VCaP (cell line): Measurements from ENCODE around the gene ROR2.

Source experiments
- H3K27ac ChIP-seq: fragments of 450-650 bp; 2 replicates; pipeline ENCODE4 v1.5.1; 2017
- TF ChIP-seq, protein P1 (sequence below): fragments of 450-650 bp; conservative IDR thresholded peaks from 2 replicates; pipeline ENCODE4 v1.5.1; 2017; ENCODE audit warnings: mild to moderate bottlenecking, moderate library complexity

Gene ROR2

DNA sequence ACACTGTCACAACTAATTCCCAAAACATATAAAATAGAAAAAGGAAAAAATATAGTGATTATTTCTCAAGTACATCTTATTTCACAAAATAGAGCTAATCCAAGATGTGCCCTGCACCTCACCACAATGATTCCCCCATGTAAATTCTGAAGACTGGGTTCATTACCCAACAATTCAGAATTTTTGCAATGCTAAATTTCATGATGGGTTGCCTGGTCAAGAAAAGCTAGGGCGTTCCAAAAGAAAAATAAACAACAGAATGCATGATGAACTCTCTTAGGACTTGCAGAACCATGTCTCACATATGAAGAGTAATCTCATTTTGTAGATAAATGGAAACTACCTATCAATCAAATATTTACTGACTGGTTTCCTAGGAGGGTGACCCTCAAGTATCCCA, 266.8 kb downstream of the ROR2 start:
- no peak overlapping the region for H3K27ac ChIP-seq
- TF ChIP-seq, protein P1, sequence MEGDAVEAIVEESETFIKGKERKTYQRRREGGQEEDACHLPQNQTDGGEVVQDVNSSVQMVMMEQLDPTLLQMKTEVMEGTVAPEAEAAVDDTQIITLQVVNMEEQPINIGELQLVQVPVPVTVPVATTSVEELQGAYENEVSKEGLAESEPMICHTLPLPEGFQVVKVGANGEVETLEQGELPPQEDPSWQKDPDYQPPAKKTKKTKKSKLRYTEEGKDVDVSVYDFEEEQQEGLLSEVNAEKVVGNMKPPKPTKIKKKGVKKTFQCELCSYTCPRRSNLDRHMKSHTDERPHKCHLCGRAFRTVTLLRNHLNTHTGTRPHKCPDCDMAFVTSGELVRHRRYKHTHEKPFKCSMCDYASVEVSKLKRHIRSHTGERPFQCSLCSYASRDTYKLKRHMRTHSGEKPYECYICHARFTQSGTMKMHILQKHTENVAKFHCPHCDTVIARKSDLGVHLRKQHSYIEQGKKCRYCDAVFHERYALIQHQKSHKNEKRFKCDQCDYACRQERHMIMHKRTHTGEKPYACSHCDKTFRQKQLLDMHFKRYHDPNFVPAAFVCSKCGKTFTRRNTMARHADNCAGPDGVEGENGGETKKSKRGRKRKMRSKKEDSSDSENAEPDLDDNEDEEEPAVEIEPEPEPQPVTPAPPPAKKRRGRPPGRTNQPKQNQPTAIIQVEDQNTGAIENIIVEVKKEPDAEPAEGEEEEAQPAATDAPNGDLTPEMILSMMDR: no peak

GRCh38 chr9:91682806-91683205, 267.2 kb downstream of the ROR2 start:
- no peak overlapping the region for H3K27ac ChIP-seq
- TF ChIP-seq, protein P1: no peak

- no peak overlapping the region for H3K27ac ChIP-seq
- TF ChIP-seq, protein P1: peak; percentile 94
Measured at GRCh38 chr9:91681461-91682305, 268.3 kb downstream of the ROR2 start.

- TF ChIP-seq, protein P1: no peak
- no peak overlapping the region for H3K27ac ChIP-seq
Measured at GRCh38 chr9:91680998-91681397, 269.0 kb downstream of the ROR2 start.

DNA sequence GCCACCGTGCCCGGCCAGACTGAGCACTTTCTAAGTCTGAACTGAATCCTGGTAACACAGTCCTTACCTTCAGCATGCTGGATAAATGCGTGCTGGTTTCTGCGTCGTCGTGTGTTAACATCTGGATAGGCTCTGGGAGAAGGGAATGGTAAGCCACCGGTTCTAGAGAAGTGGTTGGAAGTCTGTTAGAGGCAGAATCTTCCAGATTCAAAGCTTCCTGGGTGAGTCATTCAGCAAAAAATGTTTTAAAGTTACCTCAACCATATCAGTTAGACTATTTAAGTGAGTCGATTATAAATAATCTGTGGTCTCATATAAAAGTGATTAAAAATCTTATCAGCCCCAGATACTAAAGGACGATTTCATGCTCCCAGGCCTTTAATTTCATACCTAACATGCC, 269.9 kb downstream of the ROR2 start:
- no peak overlapping the region for H3K27ac ChIP-seq
- TF ChIP-seq, protein P1: no peak

- H3K27ac ChIP-seq: peak overlapping the region; percentile 67
- TF ChIP-seq, protein P1: no peak
Measured at GRCh38 chr9:91678807-91679580, 271.0 kb downstream of the ROR2 start.

DNA sequence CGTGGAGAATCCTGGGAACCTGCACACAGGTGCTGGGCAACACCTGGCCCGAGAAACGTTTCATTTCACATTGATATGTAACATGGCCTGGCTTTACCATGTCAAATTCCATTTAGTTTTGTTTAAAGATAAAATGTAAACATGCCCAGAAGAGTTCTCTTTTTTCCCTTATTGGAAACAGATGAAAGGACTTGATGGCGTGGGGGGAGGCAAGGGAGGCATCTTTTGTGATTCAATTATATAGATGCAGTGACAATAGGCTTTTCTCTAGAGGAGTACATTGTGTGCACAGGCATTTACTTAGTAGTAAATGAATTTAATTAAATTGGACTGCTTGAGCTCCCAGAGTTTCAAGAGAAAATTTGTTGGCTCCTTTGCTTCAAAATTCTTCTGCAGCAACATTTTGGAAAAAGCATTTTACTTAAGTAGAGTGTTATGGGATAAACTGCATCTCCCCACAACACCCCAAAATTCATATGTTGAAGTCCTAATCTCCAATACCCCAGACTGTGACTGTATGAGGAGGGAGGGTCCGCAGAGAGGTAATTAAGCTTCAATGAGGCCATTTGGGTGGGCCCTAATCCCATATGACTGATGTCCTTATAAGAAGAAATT, 272.1 kb downstream of the ROR2 start:
- H3K27ac ChIP-seq: peak overlapping the region; percentile 67
- TF ChIP-seq, protein P1: no peak
